WI38 (cell line): ENCODE results near the gene PPP1R12C.

Experiments used
- H3K4me3 ChIP-seq: 2 replicates; pipeline ENCODE4 v1.5.1; 2011; ENCODE audit warnings: low read depth, mild to moderate bottlenecking, control low read depth, low read length
- TF ChIP-seq, protein P1 (sequence below): IDR thresholded peaks from 2 replicates; pipeline ENCODE4 v1.5.1; 2012; ENCODE audit warnings: low read depth, mild to moderate bottlenecking, control low read depth, low read length

PPP1R12C gene

DNA sequence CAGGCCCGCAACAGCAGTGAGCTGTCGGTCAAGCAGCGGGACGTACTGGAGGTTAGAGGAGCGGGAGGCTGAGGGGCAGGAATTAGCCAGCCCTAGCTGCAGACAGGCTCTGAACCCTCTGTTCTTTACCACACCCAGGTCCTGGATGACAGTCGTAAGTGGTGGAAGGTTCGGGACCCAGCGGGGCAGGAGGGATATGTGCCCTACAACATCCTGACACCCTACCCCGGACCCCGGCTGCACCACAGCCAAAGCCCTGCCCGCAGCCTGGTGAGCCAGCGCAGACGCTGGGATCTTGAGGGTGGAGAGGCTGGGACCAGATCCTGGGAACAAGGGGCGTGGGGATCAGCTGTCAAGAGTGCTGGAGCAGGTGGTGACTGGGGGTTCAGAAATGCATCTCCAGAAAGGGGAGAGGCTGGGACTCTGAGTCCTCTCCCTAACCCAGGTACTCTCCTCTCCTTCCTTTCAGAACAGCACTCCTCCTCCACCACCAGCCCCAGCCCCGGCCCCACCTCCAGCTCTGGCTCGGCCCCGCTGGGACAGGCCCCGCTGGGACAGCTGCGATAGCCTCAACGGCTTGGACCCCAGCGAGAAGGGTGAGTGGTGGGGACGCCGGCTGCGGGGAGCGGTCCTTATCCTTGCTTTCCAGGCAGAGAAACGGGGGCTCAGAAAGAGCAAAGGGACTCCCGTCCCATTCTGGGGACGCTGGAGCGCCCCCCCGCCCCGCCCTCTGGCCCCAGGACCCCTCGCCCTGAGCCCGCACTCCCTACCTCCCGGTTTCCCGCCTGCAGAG is 31.3 kb downstream of the PPP1R12C start:
- TF ChIP-seq, protein P1, sequence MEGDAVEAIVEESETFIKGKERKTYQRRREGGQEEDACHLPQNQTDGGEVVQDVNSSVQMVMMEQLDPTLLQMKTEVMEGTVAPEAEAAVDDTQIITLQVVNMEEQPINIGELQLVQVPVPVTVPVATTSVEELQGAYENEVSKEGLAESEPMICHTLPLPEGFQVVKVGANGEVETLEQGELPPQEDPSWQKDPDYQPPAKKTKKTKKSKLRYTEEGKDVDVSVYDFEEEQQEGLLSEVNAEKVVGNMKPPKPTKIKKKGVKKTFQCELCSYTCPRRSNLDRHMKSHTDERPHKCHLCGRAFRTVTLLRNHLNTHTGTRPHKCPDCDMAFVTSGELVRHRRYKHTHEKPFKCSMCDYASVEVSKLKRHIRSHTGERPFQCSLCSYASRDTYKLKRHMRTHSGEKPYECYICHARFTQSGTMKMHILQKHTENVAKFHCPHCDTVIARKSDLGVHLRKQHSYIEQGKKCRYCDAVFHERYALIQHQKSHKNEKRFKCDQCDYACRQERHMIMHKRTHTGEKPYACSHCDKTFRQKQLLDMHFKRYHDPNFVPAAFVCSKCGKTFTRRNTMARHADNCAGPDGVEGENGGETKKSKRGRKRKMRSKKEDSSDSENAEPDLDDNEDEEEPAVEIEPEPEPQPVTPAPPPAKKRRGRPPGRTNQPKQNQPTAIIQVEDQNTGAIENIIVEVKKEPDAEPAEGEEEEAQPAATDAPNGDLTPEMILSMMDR = no peak
- peak overlapping the region; percentile 58 for H3K4me3 ChIP-seq

DNA sequence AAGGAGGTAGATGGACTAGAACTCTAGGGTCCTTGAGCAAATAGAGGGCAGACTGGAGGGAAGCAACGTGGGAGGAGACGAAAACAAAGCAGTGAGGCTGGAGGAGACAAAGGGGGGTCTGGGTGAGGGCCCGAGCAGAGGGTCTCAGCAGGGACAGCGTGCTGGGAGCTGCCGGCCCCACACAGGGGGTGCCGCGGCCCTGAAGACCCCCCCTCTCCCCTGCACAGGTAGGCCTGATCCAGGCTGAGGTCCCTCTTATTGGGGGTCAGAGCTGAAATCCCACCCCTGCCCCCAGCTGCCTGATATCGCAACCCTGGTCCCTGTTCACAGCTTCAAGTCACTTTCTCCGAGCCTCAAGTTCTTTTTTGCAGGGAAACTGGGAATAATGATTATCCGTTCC is 33.0 kb downstream of the PPP1R12C start:
- TF ChIP-seq, protein P1 = no peak
- H3K4me3 ChIP-seq = no peak overlapping the region

DNA sequence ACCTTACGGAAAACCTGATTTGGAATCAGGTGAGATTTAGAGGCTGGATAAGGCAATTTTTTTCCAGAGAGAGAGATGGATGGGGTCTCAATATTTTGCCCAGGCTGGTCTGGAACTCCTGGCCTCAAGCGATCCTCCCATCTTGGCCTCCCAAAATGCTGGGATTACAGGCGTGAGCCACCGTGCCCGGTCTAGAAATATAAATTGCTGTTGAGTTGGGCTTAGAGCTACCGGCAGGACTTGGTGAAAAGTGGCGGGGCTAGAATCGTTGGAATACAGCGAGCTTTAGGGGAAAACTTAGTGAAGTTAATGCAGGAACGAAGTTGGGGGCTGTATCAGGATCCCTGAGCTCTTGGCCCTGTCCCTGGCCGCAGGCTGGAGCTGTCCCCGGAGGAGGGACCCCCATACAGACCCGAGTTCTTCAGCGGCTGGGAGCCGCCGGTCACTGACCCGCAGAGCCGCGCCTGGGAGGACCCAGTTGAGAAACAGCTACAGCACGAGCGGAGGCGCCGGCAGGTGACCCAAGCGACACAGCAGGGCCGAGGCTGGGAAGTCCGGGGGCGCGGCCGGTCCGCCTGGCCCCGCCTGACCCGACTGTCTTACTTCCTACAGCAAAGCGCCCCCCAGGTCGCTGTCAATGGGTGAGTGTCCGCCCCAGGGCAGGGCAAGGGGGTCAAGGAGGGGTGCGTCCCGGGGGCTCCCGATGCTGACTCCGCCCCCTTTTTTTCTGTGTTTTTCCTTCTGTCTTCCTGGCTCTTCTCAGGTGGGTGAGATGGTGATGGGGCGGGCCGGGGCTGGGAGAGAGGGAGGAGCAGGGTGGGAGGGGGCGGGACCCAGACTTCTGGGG is 34.2 kb downstream of the PPP1R12C start:
- H3K4me3 ChIP-seq = no peak overlapping the region
- TF ChIP-seq, protein P1 = no peak

DNA sequence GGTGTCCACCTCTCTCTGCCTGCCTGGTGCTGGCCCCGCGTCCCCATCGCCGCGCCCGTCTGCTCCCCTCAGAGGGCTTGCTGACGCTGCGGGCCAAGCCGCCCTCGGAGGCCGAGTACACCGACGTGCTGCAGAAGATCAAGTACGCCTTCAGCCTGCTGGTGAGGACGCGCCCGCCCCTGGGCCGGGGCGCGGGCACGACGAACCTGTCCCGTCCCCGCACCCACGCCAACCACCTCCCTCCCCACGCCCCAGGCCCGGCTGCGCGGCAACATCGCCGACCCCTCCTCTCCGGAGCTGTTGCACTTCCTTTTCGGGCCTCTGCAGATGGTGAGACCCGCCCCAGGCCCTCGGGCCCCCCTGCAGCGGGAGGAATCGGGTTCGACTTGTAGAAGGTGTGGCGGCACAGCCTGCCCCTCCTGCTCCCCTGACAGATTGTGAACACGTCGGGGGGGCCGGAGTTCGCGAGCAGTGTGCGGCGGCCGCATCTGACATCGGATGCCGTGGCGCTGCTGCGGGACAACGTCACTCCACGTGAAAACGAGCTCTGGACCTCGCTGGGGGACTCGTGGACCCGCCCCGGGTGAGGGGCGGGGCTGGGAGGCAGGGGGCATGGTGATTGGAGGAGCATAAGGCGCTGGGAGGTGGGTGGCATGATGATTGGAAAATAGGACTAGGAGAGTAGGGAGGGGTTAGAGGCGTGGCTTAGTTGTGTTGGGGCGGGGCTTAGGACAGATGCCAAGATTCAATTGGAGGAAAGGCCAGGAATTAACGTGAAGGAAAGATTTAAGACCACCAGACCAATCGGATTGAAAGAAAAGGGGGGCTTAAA is 35.2 kb downstream of the PPP1R12C start:
- TF ChIP-seq, protein P1 = no peak
- no peak overlapping the region for H3K4me3 ChIP-seq

DNA sequence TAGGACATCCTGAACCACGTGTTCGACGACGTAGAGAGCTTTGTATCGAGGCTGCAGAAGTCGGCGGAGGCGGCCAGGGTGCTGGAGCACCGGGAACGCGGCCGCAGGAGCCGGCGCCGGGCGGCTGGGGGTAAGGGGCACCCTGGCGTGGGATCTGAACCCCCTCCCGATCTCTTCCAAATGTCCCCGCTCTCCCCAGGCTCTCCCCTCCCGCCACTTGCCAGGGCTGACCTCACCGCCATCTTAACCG is 35.7 kb downstream of the PPP1R12C start:
- no peak overlapping the region; the same call in 1 of the 2 replicates for H3K4me3 ChIP-seq
- TF ChIP-seq, protein P1 = no peak

DNA sequence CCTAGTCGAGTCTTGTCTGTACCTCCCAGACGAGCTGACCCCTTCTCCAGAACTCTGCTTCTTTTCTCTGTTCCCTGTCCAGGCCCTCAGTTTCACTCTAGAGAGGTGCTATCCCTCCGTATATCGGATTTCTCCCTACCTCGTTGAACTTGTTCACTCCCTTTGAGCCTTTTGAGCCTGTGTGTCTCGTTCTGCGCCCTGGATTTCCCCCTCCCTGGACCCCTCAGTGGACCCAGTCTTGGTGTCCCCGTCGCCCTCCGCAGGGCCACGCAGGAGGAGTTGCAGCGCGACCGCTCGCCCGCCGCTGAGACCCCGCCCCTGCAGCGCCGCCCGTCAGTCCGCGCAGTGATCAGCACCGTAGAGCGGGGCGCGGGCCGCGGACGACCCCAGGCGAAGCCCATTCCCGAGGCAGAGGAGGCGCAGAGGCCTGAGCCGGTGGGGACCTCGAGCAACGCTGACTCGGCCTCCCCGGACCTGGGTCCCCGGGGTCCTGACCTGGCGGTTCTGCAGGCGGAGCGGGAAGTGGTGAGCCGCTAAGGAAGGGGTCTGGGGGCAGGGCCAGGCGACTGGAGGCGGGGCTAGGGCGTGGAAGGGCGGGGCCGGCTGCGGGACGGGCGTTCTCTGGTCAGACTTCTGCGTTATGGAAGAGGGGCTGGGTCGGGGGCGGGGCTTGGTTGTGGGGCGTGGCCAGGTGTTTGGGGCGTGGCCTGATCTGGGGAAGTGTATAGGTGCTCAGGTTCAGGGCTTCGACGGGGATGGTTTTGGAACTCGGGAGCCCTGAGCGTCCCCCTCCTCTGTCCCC is 36.3 kb downstream of the PPP1R12C start:
- H3K4me3 ChIP-seq = peak overlapping the region; percentile 55
- TF ChIP-seq, protein P1 = no peak
